Measurements from ENCODE around the gene SMARCA5. TPM values are rescaled to one million over a fixed set of nuclear protein-coding genes. Genes with fewer than 3 reads are reported as not detected.

Gene SMARCA5
- total and polyA plus RNA-seq, 7 donors: 9.6 to 46.4 (median 35.3) TPM

DNA sequence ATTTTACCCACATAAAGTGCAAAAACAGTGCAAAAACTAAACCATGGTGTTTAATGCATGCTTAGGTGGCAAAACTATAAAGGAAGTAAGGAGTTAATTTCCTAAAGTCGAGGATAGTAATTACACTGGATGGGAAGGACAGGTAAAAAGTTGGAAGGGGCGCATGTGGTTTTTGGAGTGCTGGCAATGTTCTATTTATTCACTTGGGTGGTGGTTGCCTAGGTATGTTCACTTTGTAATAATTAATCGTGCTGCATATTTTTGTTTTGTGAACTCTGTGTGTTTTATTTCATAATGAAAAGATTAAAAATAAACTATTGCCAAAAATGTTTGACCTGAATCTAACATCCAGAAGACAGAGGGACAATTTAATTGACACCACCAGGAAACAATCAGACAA, 32.1 kb upstream of the SMARCA5 start:
- no peak for DNase-seq
- Histone ChIP-seq H3K27me3 (no peaks in the 10 kb centered on the region), H3K4me1 (no peaks in the 10 kb centered on the region), H3K27ac (no peak overlapping the region), H3K36me3 (no peaks in the 10 kb centered on the region), H3K9me3 (no peaks in the 10 kb centered on the region), H3K4me3 (no peak overlapping the region)
- WGBS, 2 donors: 28 to 70% methylated on average over 3 of the region's 3 CpGs
- intact Hi-C loops (cut with DNase I): loop anchor here (5.0 kb wide), 1 partner anchor 144 kb away; the partner anchor contains the start of gene GAB1
- TF ChIP-seq POLR2AphosphoS5 (IDR thresholded peaks at IDR 0.05) (no peak), POLR2A (IDR thresholded peaks at IDR 0.05) (no peak), EP300 (IDR thresholded peaks at IDR 0.05) (no peak)
- TF ChIP-seq, protein P1, sequence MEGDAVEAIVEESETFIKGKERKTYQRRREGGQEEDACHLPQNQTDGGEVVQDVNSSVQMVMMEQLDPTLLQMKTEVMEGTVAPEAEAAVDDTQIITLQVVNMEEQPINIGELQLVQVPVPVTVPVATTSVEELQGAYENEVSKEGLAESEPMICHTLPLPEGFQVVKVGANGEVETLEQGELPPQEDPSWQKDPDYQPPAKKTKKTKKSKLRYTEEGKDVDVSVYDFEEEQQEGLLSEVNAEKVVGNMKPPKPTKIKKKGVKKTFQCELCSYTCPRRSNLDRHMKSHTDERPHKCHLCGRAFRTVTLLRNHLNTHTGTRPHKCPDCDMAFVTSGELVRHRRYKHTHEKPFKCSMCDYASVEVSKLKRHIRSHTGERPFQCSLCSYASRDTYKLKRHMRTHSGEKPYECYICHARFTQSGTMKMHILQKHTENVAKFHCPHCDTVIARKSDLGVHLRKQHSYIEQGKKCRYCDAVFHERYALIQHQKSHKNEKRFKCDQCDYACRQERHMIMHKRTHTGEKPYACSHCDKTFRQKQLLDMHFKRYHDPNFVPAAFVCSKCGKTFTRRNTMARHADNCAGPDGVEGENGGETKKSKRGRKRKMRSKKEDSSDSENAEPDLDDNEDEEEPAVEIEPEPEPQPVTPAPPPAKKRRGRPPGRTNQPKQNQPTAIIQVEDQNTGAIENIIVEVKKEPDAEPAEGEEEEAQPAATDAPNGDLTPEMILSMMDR (IDR thresholded peaks at IDR 0.05): no peak

GRCh38 chr4:143482840-143483239, 30.7 kb upstream of the SMARCA5 start:
- TF ChIP-seq EP300 (IDR thresholded peaks at IDR 0.05) (no peak), POLR2AphosphoS5 (IDR thresholded peaks at IDR 0.05) (peak in 1 of 4 donors; percentile 18)
- TF ChIP-seq, protein P1 (IDR thresholded peaks at IDR 0.05): peak; percentile 49 to 67 (median 56)
- intact Hi-C loops (cut with DNase I): loop anchor here (1.0 to 5.0 kb wide), 2 partner anchors 146 to 277 kb away; partner anchors contain the start of gene GAB1
- H3K4me3 ChIP-seq: no peak overlapping the region
- 2 to 4% methylated on average over 1 of the region's 1 CpG for WGBS, 2 donors
- no peak for DNase-seq
- no peaks in the 10 kb centered on the region for H3K9me3 ChIP-seq
- no peaks in the 10 kb centered on the region for H3K27me3 ChIP-seq
- no peaks in the 10 kb centered on the region for H3K4me1 ChIP-seq
- no peak overlapping the region for H3K27ac ChIP-seq
- H3K36me3 ChIP-seq: no peaks in the 10 kb centered on the region

DNA sequence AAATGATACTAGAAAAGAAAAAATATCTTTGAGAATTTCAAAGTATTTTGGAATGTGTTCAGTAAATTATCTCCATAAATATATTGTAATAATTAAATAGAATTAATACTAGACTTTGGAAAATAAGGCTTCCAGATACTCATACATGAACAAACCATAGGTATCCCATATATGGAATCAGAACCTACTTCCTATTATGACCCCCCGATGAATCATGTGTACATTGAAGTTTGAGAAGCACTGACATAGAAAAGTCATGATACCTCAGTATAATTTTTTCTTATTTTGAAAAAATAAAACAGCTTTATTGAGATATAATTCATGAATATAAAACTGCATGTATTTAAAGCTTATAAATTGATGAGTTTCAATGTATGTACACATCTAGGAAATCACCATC, 27.2 kb upstream of the SMARCA5 start:
- Histone ChIP-seq H3K4me1 (no peaks in the 10 kb centered on the region), H3K27me3 (no peaks in the 10 kb centered on the region), H3K27ac (no peak overlapping the region), H3K4me3 (no peak overlapping the region), H3K36me3 (no peaks in the 10 kb centered on the region), H3K9me3 (no peaks in the 10 kb centered on the region)
- WGBS, 2 donors: 93 to 94% methylated on average over 1 of the region's 1 CpG
- intact Hi-C loops (cut with DNase I): no loop called here
- no peak for DNase-seq
- TF ChIP-seq EP300 (IDR thresholded peaks at IDR 0.05): no peak
- TF ChIP-seq, protein P1 (IDR thresholded peaks at IDR 0.05): no peak
- no peak for TF ChIP-seq POLR2A (IDR thresholded peaks at IDR 0.05)
- TF ChIP-seq POLR2AphosphoS5 (IDR thresholded peaks at IDR 0.05): no peak

GRCh38 chr4:143488687-143489086, 24.8 kb upstream of the SMARCA5 start:
- no peak for DNase-seq
- H3K36me3 ChIP-seq: no peaks in the 10 kb centered on the region
- WGBS, 2 donors: 94% methylated on average over 3 of the region's 3 CpGs
- no peaks in the 10 kb centered on the region for H3K27me3 ChIP-seq
- H3K4me3 ChIP-seq: no peak overlapping the region
- TF ChIP-seq POLR2A (IDR thresholded peaks at IDR 0.05): no peak
- TF ChIP-seq EP300 (IDR thresholded peaks at IDR 0.05): no peak
- TF ChIP-seq, protein P1 (IDR thresholded peaks at IDR 0.05): no peak
- no peak for TF ChIP-seq POLR2AphosphoS5 (IDR thresholded peaks at IDR 0.05)
- intact Hi-C loops (cut with DNase I): no loop called here
- no peaks in the 10 kb centered on the region for H3K4me1 ChIP-seq
- no peaks in the 10 kb centered on the region for H3K9me3 ChIP-seq
- no peak overlapping the region for H3K27ac ChIP-seq

DNA sequence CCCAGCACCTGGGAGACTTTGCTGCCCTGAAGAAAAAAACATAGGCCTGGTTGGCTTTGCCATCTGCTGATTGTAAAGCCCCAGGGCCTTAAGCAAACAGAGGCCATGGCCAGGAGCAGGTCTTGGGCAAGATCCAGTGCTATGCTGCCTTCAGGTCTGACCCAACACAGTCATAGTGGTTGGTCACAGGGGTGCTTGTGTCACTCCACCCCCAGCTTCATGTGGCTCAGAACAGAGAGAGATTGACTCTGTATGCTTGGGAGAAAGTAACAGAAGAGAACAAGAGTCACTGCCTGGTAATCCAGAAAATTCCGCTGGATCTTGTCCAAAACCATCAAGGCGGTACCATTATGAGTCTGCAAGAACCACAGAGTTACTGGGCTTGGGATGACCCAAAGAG, 24.4 kb upstream of the SMARCA5 start:
- H3K27ac ChIP-seq: no peak overlapping the region

More for the DNA sequence above, 24.4 kb upstream of the SMARCA5 start:
- Histone ChIP-seq H3K4me3 (no peak overlapping the region), H3K27me3 (no peaks in the 10 kb centered on the region), H3K9me3 (no peaks in the 10 kb centered on the region), H3K4me1 (no peaks in the 10 kb centered on the region), H3K36me3 (no peaks in the 10 kb centered on the region)
- intact Hi-C loops (cut with DNase I): no loop called here
- TF ChIP-seq POLR2AphosphoS5 (IDR thresholded peaks at IDR 0.05) (no peak), POLR2A (IDR thresholded peaks at IDR 0.05) (no peak), EP300 (IDR thresholded peaks at IDR 0.05) (no peak)
- TF ChIP-seq, protein P1 (IDR thresholded peaks at IDR 0.05): no peak
- DNase-seq: no peak
- 96 to 97% methylated on average over 2 of the region's 2 CpGs for WGBS, 2 donors
